NOMO-1 treated with DMSO at 0.1 percent for 48 hours (cell line): ENCODE data around the gene PRSS56.

Source experiments
- DNase-seq: peaks from one replicate; lab custom pipeline; 2025; ENCODE audit not compliant: unreplicated experiment; lab: John Stamatoyannopoulos, UW

The PRSS56 gene

DNA sequence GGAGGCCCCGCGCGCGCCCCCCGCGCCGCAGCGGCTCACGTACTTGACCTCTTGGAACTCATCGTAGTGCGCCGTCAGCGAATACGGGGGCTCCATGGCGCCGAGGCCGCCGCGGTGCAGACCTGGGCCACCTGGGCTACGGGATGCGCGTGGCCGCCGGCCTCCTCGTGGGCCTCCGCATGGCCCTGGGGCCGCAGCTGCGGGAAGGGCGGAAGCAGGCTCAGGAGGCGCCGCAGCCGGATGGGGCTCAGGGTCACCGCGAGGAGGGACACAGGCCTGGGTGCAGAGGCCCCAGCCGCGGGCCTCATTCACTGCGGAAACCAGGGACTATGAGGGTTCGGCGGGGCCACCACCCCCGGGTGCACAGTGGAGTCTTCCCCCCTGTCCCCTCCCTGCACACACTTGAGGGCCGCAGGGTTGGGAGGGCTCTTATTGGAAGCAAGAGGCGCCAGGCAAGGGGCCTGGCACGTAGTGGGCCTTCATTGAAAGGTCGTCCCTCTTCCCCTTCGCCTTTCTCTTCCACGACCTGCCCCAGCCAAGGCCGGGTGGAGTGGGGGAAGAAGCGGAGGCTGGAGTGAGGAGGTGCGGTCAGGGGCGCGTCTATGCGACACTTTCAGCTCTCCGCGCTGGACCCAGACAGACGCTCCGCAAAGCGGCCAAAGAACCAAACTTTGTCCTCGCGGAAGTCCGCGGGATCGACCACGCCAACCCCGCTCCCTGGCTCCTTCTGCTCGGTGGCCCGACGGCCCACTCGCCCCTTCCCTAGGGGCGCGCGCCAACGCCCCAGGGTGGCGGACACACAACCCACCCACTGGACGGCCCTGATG, 33.4 kb upstream of the PRSS56 start:
- DNase-seq, result no peak

DNA sequence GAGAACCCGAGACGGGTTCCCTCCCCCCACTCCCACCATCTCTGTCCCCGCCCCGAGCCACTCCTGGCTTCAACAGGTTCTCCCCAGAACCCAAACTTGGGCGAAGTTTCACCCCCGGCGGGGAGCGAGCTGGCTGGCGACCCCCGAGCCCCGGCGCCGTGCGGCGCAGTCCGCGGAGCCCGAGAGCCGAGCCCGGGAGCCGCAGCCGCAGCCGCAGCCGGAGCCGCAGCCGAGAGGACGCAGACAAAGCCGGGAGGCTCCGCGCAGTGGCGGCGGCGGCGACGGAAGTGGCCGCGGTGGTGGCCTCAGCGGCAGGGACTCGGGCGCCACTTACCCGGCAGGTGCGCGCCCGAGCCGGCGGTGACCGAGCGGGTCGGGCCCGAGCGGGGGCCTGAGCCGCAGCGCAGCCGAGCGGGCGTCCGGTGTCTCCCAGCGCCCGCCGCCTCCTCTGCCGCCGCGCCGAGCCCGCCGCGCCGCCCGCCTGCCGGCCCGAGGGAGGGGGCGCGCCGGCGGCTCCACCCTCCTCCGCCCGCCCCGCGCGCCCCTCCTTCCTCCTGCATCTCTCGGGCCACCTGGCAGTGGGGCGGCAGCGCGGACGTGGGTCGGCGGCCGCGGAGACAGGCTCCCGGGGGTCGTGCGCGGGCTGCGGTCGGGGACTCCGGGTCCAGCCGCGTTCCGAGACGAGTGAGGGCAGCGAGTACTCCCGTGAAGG, 32.6 kb upstream of the PRSS56 start, which contains the start of gene ECEL1:
ECEL1 (minus strand) TSS at position 450 of the 712 bp plus-strand sequence. CDS start 1,181 bp downstream, outside the sequence.
- DNase-seq, result no peak

DNA sequence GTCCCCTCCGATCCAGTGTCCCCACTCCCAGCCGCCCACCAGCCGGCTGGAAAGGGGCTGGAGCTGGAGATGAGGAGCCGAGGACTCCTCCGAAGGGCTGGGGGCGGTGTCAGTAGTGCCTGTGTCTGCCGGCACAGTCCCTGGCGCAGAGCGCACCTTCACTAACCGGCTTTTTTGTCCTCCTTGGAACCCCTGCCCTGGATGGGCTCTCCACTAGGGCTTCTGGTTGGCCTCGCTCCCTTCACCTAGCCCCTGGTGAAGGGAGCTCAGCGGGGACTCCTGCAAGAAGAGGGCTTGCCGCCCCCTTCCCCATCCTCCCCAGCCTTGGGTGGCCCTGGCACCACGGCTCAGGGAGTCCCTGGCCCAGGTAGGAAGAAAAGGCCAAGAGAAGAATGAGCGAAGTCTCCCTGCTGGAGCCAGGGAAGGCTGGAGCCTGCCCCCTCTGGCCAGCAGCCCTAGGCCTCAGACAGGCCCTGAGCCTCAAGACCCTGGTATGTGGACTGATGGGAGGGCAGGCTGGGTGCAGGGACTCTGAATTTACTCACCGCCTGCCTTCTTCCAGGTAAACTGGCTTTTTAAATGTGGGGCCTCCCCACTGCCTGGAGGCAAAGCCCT, 32.0 kb upstream of the PRSS56 start:
- DNase-seq, result no peak

DNA sequence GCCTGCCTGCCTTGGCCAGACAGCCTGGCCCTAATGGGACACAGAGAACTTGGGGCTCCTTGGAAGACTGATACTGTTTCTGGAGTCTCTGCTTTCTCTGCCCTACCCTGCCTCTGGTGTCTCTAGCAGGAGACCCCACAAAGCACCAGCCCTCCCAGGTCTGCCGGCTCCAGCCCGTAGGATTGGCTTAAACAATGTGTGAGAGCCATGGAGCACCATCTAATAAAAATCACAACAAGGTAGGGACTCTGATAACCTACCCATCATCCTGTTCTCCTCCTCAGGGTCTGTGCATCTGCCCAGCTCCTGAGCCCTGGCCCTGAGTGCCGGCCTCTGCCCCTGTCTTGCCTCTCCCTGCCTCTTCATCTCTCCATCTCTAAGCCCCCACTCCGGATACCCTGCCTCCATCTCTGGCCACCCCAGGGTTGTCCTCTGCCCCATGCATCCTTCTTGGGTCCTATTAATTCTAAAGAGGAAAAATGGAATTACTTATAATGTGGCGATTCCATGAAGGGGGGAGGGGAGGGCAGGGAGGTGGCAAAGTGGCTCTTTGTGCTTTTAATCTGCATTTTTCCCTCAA, 31.4 kb upstream of the PRSS56 start:
- no peak for DNase-seq

DNA sequence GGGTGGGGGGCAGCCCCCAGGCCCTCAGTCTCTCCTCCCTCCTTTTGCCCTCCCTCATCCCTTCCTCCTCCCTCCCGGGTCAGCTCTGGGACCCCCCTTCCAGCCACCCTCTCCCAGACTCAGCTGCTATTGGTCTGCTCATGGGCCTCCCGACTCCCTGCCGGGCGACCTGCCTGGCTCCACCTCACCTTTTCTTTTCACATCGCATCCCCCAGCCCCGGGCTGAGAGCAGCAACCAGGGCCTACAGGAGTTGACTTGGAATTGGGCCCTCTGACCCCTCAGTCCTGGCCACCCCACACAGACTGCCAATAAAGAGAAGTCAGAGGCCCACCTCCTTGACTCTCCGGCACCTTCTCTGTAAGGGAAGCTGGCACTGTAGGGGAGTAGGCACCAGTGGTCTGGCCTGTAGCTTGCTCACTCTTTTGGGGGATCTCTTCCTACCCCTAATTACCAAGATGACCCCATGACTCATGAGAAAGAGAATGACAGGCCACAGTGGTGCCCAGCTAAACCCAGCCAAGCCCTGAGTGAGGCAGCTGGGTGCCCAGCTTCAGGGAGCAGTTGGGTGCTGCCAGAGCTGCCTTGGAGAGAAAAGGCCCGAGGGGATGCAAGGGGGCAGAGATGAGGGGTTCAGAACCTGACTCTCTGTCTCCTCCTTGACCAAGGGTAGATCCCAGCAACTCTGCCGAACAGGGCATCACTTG, 30.5 kb upstream of the PRSS56 start:
- DNase-seq, result no peak

DNA sequence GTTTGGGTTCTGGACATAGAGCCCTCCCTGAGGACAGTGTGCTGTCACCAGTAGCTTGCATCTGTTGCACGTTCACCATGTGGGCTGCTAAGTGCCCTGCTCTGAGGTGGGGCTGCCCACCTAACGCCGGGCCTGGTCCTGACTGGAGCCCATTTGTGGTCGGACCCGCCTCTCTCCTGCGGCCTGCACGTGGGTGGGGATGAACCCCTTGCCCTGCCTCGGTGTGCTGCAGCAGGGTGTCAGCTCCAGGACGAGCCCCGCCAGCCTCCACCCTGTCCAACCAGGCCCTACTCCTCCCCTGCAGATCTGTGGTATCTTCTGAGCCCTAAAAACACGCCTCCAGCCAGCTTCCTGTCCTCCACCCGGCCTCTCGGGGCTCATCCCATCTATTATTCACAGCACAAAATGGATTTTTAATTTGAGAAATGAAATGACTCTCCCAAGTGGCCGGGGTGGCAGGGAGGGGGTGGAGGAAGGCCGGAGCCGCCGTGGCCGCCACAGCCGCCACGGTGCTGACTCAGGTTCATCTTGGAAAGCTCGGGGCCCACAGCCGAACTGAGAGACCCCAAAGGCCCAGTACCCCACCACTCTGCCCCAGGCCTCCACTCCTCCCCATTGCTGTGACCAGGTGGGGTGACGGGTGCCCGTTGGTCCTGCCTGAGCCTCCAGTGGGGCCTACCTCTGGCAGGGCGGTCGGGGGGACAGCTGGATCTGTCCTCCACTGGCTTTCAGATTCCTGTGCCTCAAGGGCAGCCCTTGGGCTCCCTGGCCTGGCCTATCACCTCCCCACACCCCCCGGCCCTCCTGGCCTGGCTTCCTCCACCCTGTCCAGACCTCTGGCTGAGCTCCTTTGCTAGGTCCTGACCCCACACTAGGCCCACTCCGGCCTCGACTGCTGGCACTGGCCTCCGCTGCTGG, 29.7 kb upstream of the PRSS56 start:
- DNase-seq, result no peak

DNA sequence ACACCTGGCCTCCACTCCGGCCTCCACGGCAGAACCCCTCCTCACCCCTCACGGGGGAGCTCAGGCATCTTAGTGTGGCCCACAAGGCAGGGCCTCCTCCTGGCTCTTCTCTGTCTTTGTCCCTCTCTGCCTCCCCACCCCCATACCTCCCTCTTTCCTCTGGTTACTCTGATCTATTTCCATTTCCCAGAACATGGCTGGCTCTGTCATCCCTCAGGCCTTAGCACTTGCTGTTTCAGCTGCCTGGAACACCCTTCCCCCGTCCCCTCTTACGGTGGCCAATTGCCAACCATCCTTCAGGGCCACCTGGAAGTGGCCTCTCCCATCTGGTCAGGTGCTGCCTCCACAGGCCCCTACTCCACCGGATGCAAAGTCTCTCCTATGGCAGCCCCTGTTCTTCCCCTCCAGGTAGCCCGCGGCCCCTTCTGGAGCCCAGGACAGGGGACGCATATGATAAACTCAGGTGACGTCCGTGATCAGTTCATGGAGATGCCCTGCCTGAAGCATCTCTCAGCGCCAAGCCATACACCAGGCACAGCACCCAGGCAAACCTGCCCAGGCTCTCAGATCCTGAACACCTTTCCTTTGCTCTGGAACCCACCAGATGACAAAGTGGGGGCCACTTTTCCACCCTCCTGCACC, 28.9 kb upstream of the PRSS56 start:
- DNase-seq, result no peak

DNA sequence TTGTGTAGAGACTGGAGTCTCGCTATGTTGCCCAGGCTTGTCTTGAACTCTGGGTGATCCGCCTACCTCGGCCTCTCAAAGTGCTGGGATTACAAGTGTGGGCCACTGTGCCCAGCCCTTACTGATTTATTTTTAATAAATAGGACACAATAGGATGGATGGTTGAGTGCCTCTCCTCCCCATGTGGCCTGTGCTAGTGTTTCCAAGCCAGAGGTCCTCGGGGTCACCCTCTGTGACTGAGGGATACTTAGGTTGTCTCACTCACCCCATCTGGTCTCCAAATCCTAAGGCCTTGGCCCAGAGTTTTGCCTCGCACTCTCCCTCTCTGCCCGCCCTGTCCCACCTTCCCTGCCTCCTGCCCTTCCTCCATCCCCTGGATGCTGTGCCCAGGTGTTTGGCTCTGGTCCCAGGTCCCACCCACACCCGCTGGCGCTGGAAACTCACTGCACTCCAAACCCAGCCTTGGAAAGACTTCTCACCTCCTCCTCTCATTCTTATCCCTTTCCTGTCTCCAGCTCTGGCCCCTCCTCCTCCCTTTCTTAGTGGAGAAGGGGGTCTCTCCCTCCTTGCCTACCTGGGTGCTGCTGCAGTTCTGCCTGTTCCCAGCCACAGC, 27.8 kb upstream of the PRSS56 start:
- no peak for DNase-seq

DNA sequence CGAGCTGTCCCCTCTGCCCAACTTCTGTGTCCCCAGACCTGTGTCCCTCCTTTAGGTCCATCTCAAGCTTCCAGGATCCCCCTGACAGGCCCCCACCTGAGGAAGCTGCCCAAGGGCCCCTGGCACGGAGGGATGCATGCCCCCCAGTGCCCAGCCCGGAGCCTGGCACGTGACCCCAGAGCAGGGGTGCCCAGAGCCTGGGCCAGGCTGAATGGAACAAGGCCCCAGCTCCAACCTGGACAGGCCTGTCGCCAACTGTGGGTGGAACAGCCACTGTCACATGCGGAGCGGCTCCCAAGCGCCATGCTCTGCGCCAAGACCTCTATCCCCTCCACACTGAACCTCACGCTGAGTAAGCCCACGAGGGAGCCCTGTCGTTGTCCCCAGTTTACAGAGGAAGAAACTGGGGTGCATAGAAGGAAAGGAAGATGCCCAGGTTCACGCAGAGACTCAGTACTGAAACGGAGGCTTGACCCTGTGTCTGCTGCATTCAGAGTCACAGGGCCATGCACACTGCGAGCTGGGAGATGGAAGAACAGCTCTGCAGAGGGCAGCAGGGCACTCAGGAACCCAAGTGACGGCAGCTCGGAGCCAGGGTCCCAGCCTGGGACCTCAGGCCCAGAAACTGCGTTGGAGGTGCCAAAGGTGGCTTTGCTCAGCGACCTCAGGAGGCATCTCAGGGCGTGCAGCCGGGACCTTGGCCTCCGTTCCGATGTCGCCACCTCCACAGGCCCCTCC, 27.1 kb upstream of the PRSS56 start:
- no peak for DNase-seq

DNA sequence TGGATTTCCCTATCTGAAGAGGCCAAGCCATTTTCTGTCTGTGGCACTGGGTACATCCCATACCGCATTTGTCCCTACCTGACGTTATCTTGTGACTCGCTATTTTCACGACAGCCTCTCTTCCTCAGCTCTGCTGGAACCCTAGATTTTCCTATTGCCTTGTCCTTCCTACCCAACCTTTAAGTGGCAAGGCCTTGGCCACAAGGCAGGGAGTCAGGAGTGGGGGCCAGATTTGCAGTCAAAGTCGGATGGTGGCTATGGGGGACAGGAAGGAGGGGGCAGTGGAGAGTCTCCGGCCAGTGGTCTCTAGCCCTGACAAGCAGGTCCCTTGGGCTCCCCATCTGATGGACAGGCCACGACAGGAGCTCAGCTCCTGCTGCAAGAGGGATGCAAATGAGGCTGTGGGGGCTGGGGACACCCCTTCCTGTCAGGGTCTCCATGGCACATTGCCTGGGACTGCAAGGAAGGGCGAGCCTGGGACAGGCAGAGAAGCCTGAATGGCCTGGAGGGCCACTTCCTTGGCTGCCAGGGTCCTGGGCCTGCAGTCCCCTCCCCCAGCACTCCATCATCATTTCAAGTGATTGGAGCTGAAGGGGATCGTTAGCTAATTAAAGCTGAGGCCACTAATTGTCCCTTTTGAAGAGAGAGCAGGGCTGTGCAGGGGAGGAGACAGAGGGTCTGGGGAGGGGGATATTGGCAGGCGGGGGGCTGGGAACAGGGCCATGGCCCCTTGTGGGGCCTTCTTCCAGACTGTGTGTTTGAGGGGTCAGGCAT, 26.3 kb upstream of the PRSS56 start:
- DNase-seq, result no peak

DNA sequence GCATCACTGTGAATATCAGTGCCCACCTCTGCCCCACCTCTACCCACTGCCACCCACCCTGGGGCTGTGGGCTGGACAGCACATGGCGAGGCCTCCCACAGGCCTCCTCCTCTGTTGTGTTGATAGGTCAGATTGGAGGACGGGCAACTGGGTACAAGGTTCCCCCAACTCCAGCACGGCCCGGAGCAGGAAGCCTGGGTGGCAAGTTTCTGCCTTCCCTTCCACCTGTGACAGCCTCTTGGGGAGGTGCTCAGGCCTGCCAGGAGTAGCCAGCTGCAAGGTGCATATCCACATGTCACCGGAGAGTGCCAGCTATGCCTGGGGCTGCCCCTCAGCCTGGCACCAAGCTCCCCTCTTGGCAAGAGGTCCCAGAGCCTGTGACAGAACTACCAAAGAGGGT, 25.6 kb upstream of the PRSS56 start:
- DNase-seq, result no peak

DNA sequence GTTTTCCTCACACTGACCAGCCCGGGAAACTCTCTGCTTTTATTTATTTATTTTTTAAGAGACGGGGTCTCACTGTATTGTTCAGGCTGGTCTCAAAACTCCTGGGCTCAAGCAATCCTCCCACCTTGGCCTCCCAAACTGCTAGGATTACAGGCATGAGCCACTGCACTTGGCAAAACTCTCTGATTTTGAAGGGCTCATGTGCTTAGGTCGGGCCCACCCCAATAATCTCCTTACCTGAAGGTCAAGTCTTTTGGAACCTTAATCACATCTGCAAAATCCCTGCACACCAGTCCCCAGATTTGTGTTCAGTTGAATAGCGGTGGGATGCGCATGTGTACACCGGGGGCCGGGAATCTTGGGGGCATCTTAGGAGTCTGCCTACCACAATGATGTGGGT, 24.9 kb upstream of the PRSS56 start:
- no peak for DNase-seq

DNA sequence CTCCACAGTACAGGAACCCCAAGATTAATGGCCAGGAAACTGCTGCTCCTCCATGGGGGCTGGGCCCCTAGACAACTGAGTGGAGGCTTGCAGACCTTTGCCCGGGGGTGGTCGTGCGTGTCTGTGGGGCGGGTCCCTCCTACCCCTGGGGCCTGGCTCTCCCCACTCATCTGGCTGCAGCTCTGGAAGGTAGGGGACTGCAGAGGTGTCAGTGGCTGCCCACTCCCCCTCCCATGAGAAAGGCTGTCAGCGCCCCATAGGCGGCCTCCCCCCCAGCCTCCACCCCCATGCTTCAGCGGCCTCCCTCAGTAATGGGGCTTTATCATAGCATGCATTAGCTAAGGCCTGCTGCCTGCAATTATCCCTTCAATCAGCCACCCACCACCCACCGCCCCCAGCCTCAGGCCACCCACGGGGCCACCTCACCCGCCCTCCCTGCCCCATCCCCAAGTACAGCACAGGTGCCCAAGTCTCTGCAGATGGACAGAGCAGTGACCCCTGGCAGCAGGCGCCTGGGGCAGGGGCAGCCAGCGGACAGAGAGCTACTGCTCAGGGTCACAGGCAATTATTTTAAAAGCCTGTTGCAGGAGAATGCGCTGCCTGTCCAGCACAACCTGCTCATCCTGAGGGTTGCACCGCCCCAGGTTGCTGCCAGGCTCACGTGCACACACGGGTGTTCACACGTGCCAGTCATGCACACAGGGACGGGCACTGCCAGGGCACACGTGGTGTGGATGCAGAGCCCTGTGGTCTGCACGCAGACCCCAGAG, 23.5 kb upstream of the PRSS56 start:
- no peak for DNase-seq

DNA sequence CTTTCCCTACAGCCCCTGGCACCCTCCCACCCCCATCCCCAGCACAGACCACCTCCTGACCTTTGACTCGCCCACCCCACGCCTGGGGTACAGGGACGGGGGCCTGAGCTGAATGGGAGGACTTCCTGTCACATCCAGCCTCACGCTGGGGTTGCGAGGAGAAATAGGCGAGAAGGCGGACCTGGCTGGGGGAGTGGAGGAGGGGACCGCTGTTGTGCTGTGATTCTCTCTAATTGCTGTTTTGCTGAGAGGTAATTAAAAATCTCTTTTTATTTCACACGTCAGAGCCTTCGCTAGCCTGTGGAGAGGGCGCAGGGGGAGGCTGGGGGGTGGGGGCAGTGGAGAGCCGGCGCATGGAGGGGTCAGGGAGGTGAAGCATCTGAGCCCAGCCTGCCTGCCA, 22.8 kb upstream of the PRSS56 start:
- no peak for DNase-seq

DNA sequence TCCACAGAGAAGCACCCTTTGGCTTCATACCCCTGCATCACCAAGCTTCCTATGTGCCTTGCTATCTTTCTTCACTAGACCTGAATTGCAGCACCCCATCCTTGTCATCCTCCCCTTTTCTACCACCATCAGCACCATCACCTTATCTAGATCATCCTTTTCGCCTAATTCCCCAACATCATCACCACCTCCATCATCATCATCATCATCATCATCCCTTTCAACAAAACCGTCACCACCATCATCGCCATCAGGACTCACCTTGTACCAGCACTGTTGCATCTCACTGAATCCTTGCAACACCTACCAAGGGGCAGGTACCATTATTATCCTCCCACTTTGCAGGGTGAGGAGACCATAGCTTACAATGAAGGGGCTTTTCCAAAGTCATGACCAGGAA, 21.7 kb upstream of the PRSS56 start:
- DNase-seq, result no peak

DNA sequence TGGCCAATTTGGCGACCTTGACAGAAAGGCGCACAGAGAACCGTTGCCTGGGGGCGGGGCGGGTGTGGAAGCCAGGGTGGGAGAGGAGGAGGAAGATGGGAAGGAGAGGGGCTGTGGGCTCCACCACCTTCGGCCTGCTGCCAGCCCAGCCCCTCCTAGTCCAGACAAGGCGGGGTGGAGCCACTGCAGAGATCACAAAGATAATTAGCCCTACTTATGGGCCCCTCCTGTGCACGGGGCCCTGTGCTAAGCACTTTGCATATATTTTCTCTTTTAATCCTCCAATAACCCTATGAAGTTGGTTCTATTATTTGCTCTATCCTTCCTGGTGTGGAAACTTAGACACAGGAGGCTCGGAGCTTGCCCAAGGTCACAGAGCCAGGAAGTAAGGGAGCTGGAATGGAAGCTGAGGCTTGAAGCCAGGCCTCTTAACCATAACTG, 18.8 kb upstream of the PRSS56 start:
- no peak for DNase-seq
